ENCODE measurements around the gene NDST3.
"Not testable (repeated sequence)": the region's sequence is repeated elsewhere in the genome, so short reads cannot be mapped to it uniquely, and the experiment has no call there.

The NDST3 gene

GRCh38 chr4:118254368-118254767 is 220.1 kb downstream of the NDST3 start:
- no peak for TF ChIP-seq POLR2A (IDR thresholded peaks at IDR 0.05; ENCODE audit: low read depth, low read length)
- no peak for DNase-seq (ENCODE audit: insufficient read length, low spot score)
- no peak for FAIRE-seq

- no peak for TF ChIP-seq POLR2A (IDR thresholded peaks at IDR 0.05; ENCODE audit: low read depth, low read length)
- FAIRE-seq, result no peak
- DNase-seq (ENCODE audit: insufficient read length, low spot score), result no peak
These were observed 224.8 kb downstream of the NDST3 start for GRCh38 chr4:118259111-118259510.

DNA sequence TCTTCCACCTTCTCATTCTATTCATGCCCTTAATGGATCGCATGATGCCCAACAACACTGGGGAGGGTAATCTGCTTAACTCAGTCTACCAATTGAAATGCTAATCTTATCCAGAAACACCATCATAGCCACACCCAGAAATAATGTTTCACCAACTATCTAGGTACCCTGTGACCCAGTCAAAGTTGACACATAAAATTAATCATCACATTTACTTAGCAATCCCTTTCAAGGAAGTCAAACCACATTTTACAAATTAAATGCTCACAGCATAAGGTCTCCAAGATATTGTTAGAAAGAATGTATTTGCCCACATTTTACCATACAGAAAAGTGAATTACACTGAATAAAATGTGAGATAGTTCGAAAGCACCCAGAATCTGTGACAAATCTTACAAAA is 226.0 kb downstream of the NDST3 start:
- DNase-seq (ENCODE audit: insufficient read length, low spot score) (no peak), FAIRE-seq (no peak)
- TF ChIP-seq POLR2A (IDR thresholded peaks at IDR 0.05; ENCODE audit: low read depth, low read length), result no peak

DNA sequence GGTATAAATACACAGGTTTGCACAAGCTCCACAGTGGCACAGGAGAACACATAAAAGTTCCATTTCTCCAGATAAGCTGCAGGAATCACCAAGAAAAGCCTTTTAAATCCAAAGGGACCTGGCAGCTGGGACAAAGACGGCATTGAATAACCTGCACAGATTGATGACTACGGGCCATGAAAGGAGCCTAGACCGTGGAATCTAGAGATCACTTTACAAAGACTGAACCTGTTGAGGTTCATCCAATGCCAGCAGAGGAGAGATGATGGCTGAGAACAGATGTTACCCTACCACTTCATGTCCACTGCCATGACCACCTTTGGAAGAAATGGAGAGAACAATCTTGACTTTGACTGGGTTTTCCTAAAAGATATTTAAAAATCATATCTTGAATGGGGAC is 229.8 kb downstream of the NDST3 start:
- no peak for TF ChIP-seq POLR2A (IDR thresholded peaks at IDR 0.05; ENCODE audit: low read depth, low read length)
- DNase-seq (ENCODE audit: insufficient read length, low spot score), result no peak
- no peak for FAIRE-seq

- no peak for TF ChIP-seq POLR2A (IDR thresholded peaks at IDR 0.05; ENCODE audit: low read depth, low read length)
- DNase-seq (ENCODE audit: insufficient read length, low spot score) (no peak), FAIRE-seq (no peak)
These were observed 231.2 kb downstream of the NDST3 start for GRCh38 chr4:118265312-118266144.

GRCh38 chr4:118266145-118266496 is 231.8 kb downstream of the NDST3 start:
- FAIRE-seq; DNase-seq (ENCODE audit: insufficient read length, low spot score): not testable (repeated sequence)

DNA sequence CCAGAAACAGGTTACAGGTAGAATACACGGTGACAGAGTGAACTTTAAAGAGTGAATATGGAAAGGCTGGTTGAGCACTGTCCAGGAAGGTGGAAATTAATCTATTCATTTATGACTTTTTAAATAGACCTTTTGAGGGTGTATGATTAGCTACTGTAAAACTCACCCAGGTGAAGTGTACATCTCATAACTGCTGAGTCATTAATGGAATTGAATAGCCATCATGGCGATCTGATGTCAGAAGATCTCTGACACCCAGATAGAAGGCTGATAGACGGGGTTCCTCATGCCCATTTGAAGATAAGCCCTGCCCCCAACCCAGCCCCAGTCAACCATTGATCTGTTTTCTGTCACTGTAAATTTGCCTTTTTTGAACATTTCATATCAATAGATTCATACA is 234.5 kb downstream of the NDST3 start:
- FAIRE-seq, result no peak
- TF ChIP-seq POLR2A (IDR thresholded peaks at IDR 0.05; ENCODE audit: low read depth, low read length), result no peak
- DNase-seq (ENCODE audit: insufficient read length, low spot score), result no peak

- FAIRE-seq, result no peak
- no peak for DNase-seq (ENCODE audit: insufficient read length, low spot score)
- no peak for TF ChIP-seq POLR2A (IDR thresholded peaks at IDR 0.05; ENCODE audit: low read depth, low read length)
These were observed 236.2 kb downstream of the NDST3 start for GRCh38 chr4:118270492-118270891.

DNA sequence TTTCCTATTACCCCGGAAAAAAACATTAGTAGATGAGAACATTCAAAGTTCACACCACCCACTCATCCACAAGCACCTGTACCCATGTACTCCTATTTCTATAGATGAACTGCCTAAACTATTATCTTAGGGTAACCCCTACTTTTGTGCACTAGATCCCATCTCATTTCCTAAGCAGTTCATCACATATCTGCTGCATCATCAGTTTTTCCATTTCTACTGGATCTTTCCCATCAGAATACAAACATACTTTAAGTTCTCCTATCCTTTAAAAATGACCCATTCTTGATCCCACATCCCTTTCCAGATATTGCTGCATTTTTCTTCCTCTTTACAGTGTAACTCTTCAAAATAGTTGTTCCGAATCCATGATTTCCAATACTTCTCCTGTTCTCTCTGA is 237.5 kb downstream of the NDST3 start:
- DNase-seq (ENCODE audit: insufficient read length, low spot score) (no peak), FAIRE-seq (no peak)
- TF ChIP-seq POLR2A (IDR thresholded peaks at IDR 0.05; ENCODE audit: low read depth, low read length), result no peak

DNA sequence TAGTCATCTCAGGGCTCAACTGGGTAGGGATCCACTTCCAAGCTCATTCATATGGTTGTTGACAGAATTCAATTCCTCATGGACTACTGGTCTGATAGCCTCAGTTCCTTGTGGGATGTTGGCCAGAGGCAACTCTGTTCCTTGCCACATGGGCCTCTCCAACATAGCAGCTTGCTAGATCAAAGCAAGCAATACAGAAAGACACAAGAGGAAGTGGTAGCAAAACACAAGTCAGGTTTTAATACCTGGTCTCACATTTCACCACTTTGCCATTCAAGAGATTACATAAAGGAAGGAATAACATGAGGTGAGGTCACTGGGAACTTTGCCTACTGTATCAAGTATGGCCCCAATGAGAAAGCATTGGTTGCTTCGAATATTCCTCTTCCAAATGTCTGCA is 239.4 kb downstream of the NDST3 start:
- no peak for FAIRE-seq
- DNase-seq (ENCODE audit: insufficient read length, low spot score), result no peak
- no peak for TF ChIP-seq POLR2A (IDR thresholded peaks at IDR 0.05; ENCODE audit: low read depth, low read length)

GRCh38 chr4:118276580-118276979 is 242.3 kb downstream of the NDST3 start:
- no peak for FAIRE-seq
- no peak for DNase-seq (ENCODE audit: insufficient read length, low spot score)

GRCh38 chr4:118277243-118277642 is 243.0 kb downstream of the NDST3 start:
- no peak for TF ChIP-seq POLR2A (IDR thresholded peaks at IDR 0.05; ENCODE audit: low read depth, low read length)
- DNase-seq (ENCODE audit: insufficient read length, low spot score), result no peak
- no peak for FAIRE-seq

More at GRCh38 chr4:118276580-118276979, 242.3 kb downstream of the NDST3 start:
- TF ChIP-seq POLR2A (IDR thresholded peaks at IDR 0.05; ENCODE audit: low read depth, low read length), result no peak

DNA sequence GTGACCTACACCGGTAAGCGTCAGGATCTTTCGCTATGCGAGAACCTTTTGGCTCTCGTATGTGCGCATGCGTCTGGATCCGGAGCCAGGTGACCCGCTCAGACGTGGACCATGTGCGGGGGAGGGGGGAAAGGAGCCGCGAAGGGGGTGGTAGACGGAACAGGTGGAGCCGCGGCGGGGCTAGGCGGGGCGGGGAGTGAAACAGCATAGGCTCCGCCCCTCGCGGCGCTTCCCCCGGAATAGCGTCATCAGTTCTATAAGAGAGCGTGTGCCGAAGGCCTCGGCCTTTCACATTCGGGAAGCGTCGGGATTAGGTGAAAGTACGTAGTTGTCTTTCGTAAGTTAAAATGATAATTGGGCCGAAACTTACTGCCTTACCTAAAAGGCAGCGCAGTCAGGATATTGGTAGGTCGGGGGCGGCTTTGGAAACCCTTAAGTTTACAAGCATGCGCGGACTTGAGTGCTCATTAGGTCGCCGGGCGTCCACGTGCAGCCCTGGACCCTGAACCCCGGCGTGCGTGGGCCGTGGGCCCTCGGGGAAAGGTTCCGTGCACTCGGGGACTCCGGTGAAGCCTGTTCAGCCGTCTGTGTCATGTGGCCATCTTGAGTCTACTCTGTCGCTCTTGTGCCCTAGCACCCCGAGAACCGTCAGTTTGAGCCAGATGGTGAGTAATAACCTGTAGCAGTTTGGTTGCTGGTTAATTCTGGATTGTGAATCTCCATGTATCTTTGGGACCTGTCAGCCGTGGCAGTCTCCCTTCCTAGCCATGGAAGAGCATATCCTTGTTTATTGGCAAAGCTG is 244.4 kb downstream of the NDST3 start:
- DNase-seq (ENCODE audit: insufficient read length, low spot score) (peak; percentile 71), FAIRE-seq (peak; percentile 6)
- peak; percentile 70 for TF ChIP-seq POLR2A (IDR thresholded peaks at IDR 0.05; ENCODE audit: low read depth, low read length)

- FAIRE-seq, result no peak
- no peak for TF ChIP-seq POLR2A (IDR thresholded peaks at IDR 0.05; ENCODE audit: low read depth, low read length)
- DNase-seq (ENCODE audit: insufficient read length, low spot score), result no peak
These were observed 245.0 kb downstream of the NDST3 start for GRCh38 chr4:118279328-118279727.

- no peak for DNase-seq (ENCODE audit: insufficient read length, low spot score)
- FAIRE-seq, result no peak
- no peak for TF ChIP-seq POLR2A (IDR thresholded peaks at IDR 0.05; ENCODE audit: low read depth, low read length)
These were observed 245.7 kb downstream of the NDST3 start for GRCh38 chr4:118279920-118280432.

Measured in H54 (cell line).